NT2/D1 (cell line): ENCODE results near the gene KRT12.

ENCODE experiments used
- DNase-seq: peaks from one replicate; pipeline ENCODE4 v3.0.0-alpha.2; 2011; ENCODE audit warnings: low read depth, low spot score
- H3K27me3 ChIP-seq: 2 replicates; pipeline ENCODE4 v1.6.0; 2011; ENCODE audit warnings: mild to moderate bottlenecking; ENCODE audit not compliant: insufficient read length, insufficient read depth
- H3K36me3 ChIP-seq: 2 replicates; pipeline ENCODE4 v1.6.1; 2011; ENCODE audit warnings: mild to moderate bottlenecking, low read length, mixed read lengths; ENCODE audit not compliant: insufficient read depth, insufficient read length
- H3K4me1 ChIP-seq: 2 replicates; pipeline ENCODE4 v1.5.1; 2011; ENCODE audit not compliant: insufficient read depth, insufficient read length
- H3K4me3 ChIP-seq: 2 replicates; pipeline ENCODE4 v1.5.1; 2011; ENCODE audit warnings: low read depth; ENCODE audit not compliant: insufficient read length
- H3K9ac ChIP-seq: 2 replicates; pipeline ENCODE4 v1.6.0; 2011; ENCODE audit warnings: low read depth; ENCODE audit not compliant: insufficient read length
- H3K9me3 ChIP-seq: 2 replicates; pipeline ENCODE4 v1.5.1; 2011; ENCODE audit warnings: mild to moderate bottlenecking, low read length; ENCODE audit not compliant: insufficient read depth
- SUZ12 ChIP-seq: IDR thresholded peaks from 2 replicates; pipeline ENCODE4 v1.6.1; 2011; ENCODE audit not compliant: insufficient read length, insufficient read depth; ENCODE audit errors: extremely low read depth
- YY1 ChIP-seq: IDR thresholded peaks from 2 replicates; pipeline ENCODE4 v1.6.1; 2011; ENCODE audit not compliant: insufficient read length, insufficient read depth
- ZNF274 ChIP-seq: IDR thresholded peaks from 2 replicates; pipeline ENCODE4 v1.6.1; 2011; ENCODE audit warnings: mild to moderate bottlenecking, low read depth, low read length

KRT12 gene

DNA sequence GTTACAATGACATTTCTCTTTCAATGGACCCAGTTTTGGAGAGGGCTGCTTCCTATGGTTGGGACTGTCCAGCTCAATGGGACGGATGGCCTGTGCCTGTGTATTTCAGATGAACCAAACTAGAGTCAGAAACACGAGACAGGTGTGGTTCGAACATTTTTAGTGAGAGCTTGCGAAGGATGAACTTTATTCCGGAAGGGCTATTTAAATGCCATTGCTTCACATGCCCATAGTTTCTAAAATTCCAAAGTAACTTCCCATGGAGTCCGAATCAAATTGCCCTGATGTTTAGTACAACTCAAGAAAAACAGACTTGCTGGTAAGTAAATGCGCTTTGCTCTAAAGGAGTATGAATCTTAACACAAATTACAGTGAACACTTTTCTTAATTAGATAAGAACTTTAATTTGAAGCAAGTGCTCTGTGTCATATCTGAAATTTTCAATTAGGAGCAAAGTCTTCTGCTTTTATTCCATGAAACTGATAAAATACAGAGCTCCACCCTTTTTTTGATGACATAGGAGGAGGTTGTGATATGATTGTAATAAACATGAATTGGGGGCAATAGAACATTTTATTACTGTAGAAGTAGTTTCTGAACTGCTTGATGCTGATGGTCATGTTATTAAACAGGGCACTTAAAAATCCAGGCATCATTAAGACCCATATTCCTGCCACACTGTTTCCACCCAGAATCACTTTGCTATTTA is 16.8 kb upstream of the KRT12 start:
- Histone ChIP-seq H3K4me1 (no peaks in the 10 kb centered on the region), H3K27me3 (no peaks in the 10 kb centered on the region), H3K4me3 (no peak overlapping the region), H3K9ac (no peak overlapping the region), H3K9me3 (no peaks in the 10 kb centered on the region), H3K36me3 (no peaks in the 10 kb centered on the region)
- TF ChIP-seq SUZ12, result no peak
- no peak for TF ChIP-seq ZNF274
- no peak for TF ChIP-seq YY1
- DNase-seq, result no peak

GRCh38 chr17:40883031-40883430 is 16.0 kb upstream of the KRT12 start:
- Histone ChIP-seq H3K4me1 (no peaks in the 10 kb centered on the region), H3K9ac (no peak overlapping the region), H3K9me3 (no peaks in the 10 kb centered on the region), H3K36me3 (no peaks in the 10 kb centered on the region), H3K4me3 (no peak overlapping the region), H3K27me3 (no peaks in the 10 kb centered on the region)
- TF ChIP-seq SUZ12 (no peak), ZNF274 (no peak), YY1 (no peak)
- DNase-seq, result no peak

DNA sequence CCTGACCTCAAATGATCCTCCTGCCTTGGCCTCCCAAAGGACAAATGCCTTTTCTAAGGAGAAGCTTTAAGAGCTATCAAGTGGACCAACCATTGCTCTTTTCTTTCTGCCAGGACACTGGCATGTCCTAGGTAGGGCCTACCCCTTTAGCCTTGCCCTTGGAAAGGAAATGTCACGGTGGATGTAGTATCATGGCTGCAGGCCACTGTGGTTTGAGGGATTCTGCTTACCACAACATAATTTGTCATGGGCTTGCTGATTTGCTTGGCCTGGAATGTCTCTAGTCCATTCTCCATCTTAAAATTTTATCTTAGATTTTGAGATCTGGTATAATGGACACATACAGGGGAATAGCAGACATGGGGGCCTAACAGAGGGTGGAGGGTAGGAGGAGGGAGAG is 12.0 kb upstream of the KRT12 start:
- no peak overlapping the region for H3K9ac ChIP-seq
- no peak overlapping the region for H3K4me3 ChIP-seq
- no peak for DNase-seq
- H3K27me3 ChIP-seq, result no peaks in the 10 kb centered on the region
- TF ChIP-seq ZNF274 (no peak), YY1 (no peak), SUZ12 (no peak)
- H3K4me1 ChIP-seq, result no peaks in the 10 kb centered on the region
- H3K9me3 ChIP-seq, result no peaks in the 10 kb centered on the region
- H3K36me3 ChIP-seq, result no peaks in the 10 kb centered on the region

DNA sequence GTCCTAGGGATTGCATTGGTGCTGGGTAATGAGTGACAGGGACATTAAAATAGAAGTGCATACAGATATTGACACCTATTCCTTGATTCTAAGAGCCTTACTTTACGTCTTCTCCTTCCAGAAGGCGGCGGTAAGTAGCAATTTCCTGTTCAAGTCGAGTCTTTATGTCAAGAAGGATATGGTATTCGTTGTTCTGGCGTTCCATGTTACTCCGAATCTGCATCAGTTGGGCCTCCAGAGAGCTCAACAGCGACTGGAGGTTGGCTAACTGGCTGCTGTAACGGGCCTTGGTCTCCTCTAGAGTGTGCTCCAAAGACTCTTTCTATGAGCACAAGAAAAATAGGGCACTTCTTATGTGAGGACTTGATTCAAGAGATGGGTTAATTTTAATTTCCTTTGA is 11.0 kb upstream of the KRT12 start:
- TF ChIP-seq ZNF274 (no peak), YY1 (no peak), SUZ12 (no peak)
- no peaks in the 10 kb centered on the region for H3K4me1 ChIP-seq
- no peak overlapping the region for H3K9ac ChIP-seq
- H3K36me3 ChIP-seq, result no peaks in the 10 kb centered on the region
- H3K9me3 ChIP-seq, result no peaks in the 10 kb centered on the region
- no peaks in the 10 kb centered on the region for H3K27me3 ChIP-seq
- H3K4me3 ChIP-seq, result no peak overlapping the region
- no peak for DNase-seq

- no peaks in the 10 kb centered on the region for H3K36me3 ChIP-seq
- H3K4me3 ChIP-seq, result no peak overlapping the region
- H3K27me3 ChIP-seq, result no peaks in the 10 kb centered on the region
- TF ChIP-seq YY1 (no peak), ZNF274 (no peak), SUZ12 (no peak)
- no peak overlapping the region for H3K9ac ChIP-seq
- no peaks in the 10 kb centered on the region for H3K9me3 ChIP-seq
- no peak for DNase-seq
- no peaks in the 10 kb centered on the region for H3K4me1 ChIP-seq
Observed at GRCh38 chr17:40873801-40874200, 6.8 kb upstream of the KRT12 start.

DNA sequence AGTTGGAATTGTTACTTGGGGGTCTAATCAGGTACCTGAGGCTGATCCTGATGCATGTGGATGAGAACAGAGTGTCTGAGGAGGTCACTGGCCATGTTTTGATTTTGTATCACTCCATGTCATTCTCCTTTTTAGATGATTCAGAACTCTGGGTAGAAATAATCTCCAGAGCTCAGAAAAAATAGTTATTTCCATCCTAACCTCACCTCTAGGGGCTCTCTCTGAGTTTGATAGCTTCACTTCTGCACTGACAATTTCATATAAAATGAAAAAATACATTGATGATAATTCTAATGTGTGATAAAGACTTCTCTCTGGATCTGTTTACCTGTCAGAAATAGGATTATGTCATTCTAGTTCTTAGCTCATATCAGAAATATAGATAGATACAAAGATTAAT is 6.2 kb upstream of the KRT12 start:
- Histone ChIP-seq H3K9ac (no peak overlapping the region), H3K36me3 (no peaks in the 10 kb centered on the region), H3K4me3 (no peak overlapping the region), H3K9me3 (no peaks in the 10 kb centered on the region), H3K4me1 (no peaks in the 10 kb centered on the region), H3K27me3 (no peaks in the 10 kb centered on the region)
- TF ChIP-seq SUZ12 (no peak), YY1 (no peak), ZNF274 (no peak)
- no peak for DNase-seq

GRCh38 chr17:40872416-40872815 is 5.4 kb upstream of the KRT12 start:
- no peaks in the 10 kb centered on the region for H3K9me3 ChIP-seq
- H3K4me1 ChIP-seq, result no peaks in the 10 kb centered on the region
- no peak for DNase-seq
- H3K4me3 ChIP-seq, result no peak overlapping the region
- no peaks in the 10 kb centered on the region for H3K36me3 ChIP-seq
- H3K9ac ChIP-seq, result no peak overlapping the region
- TF ChIP-seq YY1 (no peak), SUZ12 (no peak), ZNF274 (no peak)
- H3K27me3 ChIP-seq, result no peaks in the 10 kb centered on the region

DNA sequence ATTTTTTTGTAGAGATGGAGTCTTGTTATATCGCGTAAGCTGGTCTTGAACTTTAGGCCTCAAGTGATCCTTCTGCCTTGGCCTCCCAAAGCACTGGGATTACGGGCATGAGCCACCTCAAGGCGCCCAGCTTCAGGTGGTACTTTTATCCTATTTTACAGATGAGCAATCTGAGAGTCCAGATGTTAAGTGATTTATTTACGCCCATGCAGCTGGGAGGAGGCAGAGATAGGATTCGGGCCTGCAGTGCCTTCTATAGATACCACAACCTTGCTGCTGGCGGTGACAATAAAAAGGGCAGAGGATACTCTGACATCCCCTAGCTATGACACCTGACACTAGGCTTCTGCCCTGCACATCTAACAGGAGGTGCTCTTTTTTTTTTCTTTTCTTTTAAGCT is 4.3 kb upstream of the KRT12 start:
- Histone ChIP-seq H3K36me3 (no peaks in the 10 kb centered on the region), H3K9ac (no peak overlapping the region), H3K4me1 (no peaks in the 10 kb centered on the region), H3K27me3 (no peaks in the 10 kb centered on the region), H3K9me3 (no peaks in the 10 kb centered on the region), H3K4me3 (no peak overlapping the region)
- TF ChIP-seq YY1 (no peak), ZNF274 (no peak), SUZ12 (no peak)
- DNase-seq, result no peak
